ENCODE results near the gene SRP54.

The SRP54 gene

GRCh38 chr14:34997762-34998161, 15.0 kb downstream of the SRP54 start:
- H2AFZ ChIP-seq (ENCODE audit: low read depth, low read length), result no peak overlapping the region
- H3K79me1 ChIP-seq (replicated peaks; ENCODE audit: low read length, poor library complexity, severe bottlenecking), result peaks cover 12% of the 10 kb centered on the region
- no peak overlapping the region for H2BK12ac ChIP-seq (ENCODE audit: low read length in 2 of 2)
- H3K4me3 ChIP-seq (ENCODE audit: insufficient read depth in 1 of 2, low read depth in 1 of 2, low read length in 2 of 2), result no peak overlapping the region
- peaks cover 2% of the 10 kb centered on the region for H3K4me1 ChIP-seq (ENCODE audit: control insufficient read depth, insufficient read depth, low read depth, low read length)
- no peaks in the 10 kb centered on the region for H3K27me3 ChIP-seq (ENCODE audit: control insufficient read depth in 1 of 2, insufficient read depth in 1 of 2, low read length in 2 of 2)
- H3K4ac ChIP-seq (ENCODE audit: low read depth in 1 of 2, low read length in 2 of 2), result no peak overlapping the region
- no peak overlapping the region for H2BK5ac ChIP-seq (ENCODE audit: low read depth, low read length, poor library complexity, severe bottlenecking)
- WGBS, result 58% methylated on average over 3 of the region's 3 CpGs
- H3K9me3 ChIP-seq (ENCODE audit: control insufficient read depth, low read length), result no peaks in the 10 kb centered on the region
- H3K36me3 ChIP-seq (ENCODE audit: control insufficient read depth in 1 of 2, insufficient read depth in 2 of 2, low read depth in 1 of 2, low read length in 2 of 2), result peaks cover 9 to 42% of the 10 kb centered on the region in 2 experiments
- no peak overlapping the region for H2BK15ac ChIP-seq (ENCODE audit: low read depth, poor library complexity, severe bottlenecking)
- H2AK5ac ChIP-seq (ENCODE audit: low read length, severe bottlenecking), result no peak overlapping the region
- peak; percentile 24 for DNase-seq
- H4K91ac ChIP-seq (ENCODE audit: low read length), result no peak overlapping the region
- no peak overlapping the region for H3K4me2 ChIP-seq (ENCODE audit: low read length, poor library complexity, severe bottlenecking)
- H2BK120ac ChIP-seq (ENCODE audit: low read depth, low read length), result no peak overlapping the region
- no peak overlapping the region for H3K23ac ChIP-seq (ENCODE audit: low read length in 2 of 2)
- no peak overlapping the region for H4K8ac ChIP-seq (ENCODE audit: low read length)
- no peak overlapping the region for H3K27ac ChIP-seq (ENCODE audit: low read length, poor library complexity, severe bottlenecking)
- no peak overlapping the region for H3K18ac ChIP-seq (ENCODE audit: low read depth in 1 of 2, low read length in 2 of 2)
- no peak overlapping the region for H3K14ac ChIP-seq (ENCODE audit: low read length in 2 of 2)
- no peak overlapping the region for H3K9ac ChIP-seq (ENCODE audit: low read length)

- 100% methylated on average over 1 of the region's 3 CpGs for WGBS
- H2BK120ac ChIP-seq (ENCODE audit: low read depth, low read length), result no peak overlapping the region
- H2BK12ac ChIP-seq (ENCODE audit: low read length in 2 of 2), result no peak overlapping the region
- H3K36me3 ChIP-seq (ENCODE audit: control insufficient read depth in 1 of 2, insufficient read depth in 2 of 2, low read depth in 1 of 2, low read length in 2 of 2), result peaks cover 16 to 53% of the 10 kb centered on the region in 2 experiments
- no peak overlapping the region for H2AFZ ChIP-seq (ENCODE audit: low read depth, low read length)
- no peak overlapping the region for H3K27ac ChIP-seq (ENCODE audit: low read length, poor library complexity, severe bottlenecking)
- H4K91ac ChIP-seq (ENCODE audit: low read length), result no peak overlapping the region
- H2AK5ac ChIP-seq (ENCODE audit: low read length, severe bottlenecking), result no peak overlapping the region
- no peak overlapping the region for H3K4me3 ChIP-seq (ENCODE audit: insufficient read depth in 1 of 2, low read depth in 1 of 2, low read length in 2 of 2)
- no peaks in the 10 kb centered on the region for H3K4me1 ChIP-seq (ENCODE audit: control insufficient read depth, insufficient read depth, low read depth, low read length)
- no peak overlapping the region for H2BK15ac ChIP-seq (ENCODE audit: low read depth, poor library complexity, severe bottlenecking)
- no peak overlapping the region for H3K18ac ChIP-seq (ENCODE audit: low read depth in 1 of 2, low read length in 2 of 2)
- no peak overlapping the region for H3K23ac ChIP-seq (ENCODE audit: low read length in 2 of 2)
- no peak overlapping the region for H3K14ac ChIP-seq (ENCODE audit: low read length in 2 of 2)
- H2BK5ac ChIP-seq (ENCODE audit: low read depth, low read length, poor library complexity, severe bottlenecking), result no peak overlapping the region
- H3K9me3 ChIP-seq (ENCODE audit: control insufficient read depth, low read length), result no peaks in the 10 kb centered on the region
- no peak overlapping the region for H3K9ac ChIP-seq (ENCODE audit: low read length)
- no peak overlapping the region for H3K4me2 ChIP-seq (ENCODE audit: low read length, poor library complexity, severe bottlenecking)
- peaks cover 14% of the 10 kb centered on the region for H3K79me1 ChIP-seq (replicated peaks; ENCODE audit: low read length, poor library complexity, severe bottlenecking)
- H3K27me3 ChIP-seq (ENCODE audit: control insufficient read depth in 1 of 2, insufficient read depth in 1 of 2, low read length in 2 of 2), result no peaks in the 10 kb centered on the region
- DNase-seq, result no peak
- H4K8ac ChIP-seq (ENCODE audit: low read length), result no peak overlapping the region
- no peak overlapping the region for H3K4ac ChIP-seq (ENCODE audit: low read depth in 1 of 2, low read length in 2 of 2)
Observed at GRCh38 chr14:34999500-34999899, 16.7 kb downstream of the SRP54 start.

- no peaks in the 10 kb centered on the region for H3K4me1 ChIP-seq (ENCODE audit: control insufficient read depth, insufficient read depth, low read depth, low read length)
- H3K14ac ChIP-seq (ENCODE audit: low read length in 2 of 2), result no peak overlapping the region
- no peak overlapping the region for H2BK12ac ChIP-seq (ENCODE audit: low read length in 2 of 2)
- no peaks in the 10 kb centered on the region for H3K9me3 ChIP-seq (ENCODE audit: control insufficient read depth, low read length)
- 93% methylated on average over 1 of the region's 2 CpGs for WGBS
- H3K36me3 ChIP-seq (ENCODE audit: control insufficient read depth in 1 of 2, insufficient read depth in 2 of 2, low read depth in 1 of 2, low read length in 2 of 2), result peaks cover 19 to 65% of the 10 kb centered on the region in 2 experiments
- no peak overlapping the region for H2AK5ac ChIP-seq (ENCODE audit: low read length, severe bottlenecking)
- no peak overlapping the region for H2BK15ac ChIP-seq (ENCODE audit: low read depth, poor library complexity, severe bottlenecking)
- no peak overlapping the region for H3K23ac ChIP-seq (ENCODE audit: low read length in 2 of 2)
- no peak for DNase-seq
- H3K79me1 ChIP-seq (replicated peaks; ENCODE audit: low read length, poor library complexity, severe bottlenecking), result peaks cover 21% of the 10 kb centered on the region
- H3K4ac ChIP-seq (ENCODE audit: low read depth in 1 of 2, low read length in 2 of 2), result no peak overlapping the region
- H3K4me3 ChIP-seq (ENCODE audit: insufficient read depth in 1 of 2, low read depth in 1 of 2, low read length in 2 of 2), result no peak overlapping the region
- no peak overlapping the region for H2BK120ac ChIP-seq (ENCODE audit: low read depth, low read length)
- H3K18ac ChIP-seq (ENCODE audit: low read depth in 1 of 2, low read length in 2 of 2), result no peak overlapping the region
- H3K4me2 ChIP-seq (ENCODE audit: low read length, poor library complexity, severe bottlenecking), result no peak overlapping the region
- no peak overlapping the region for H4K91ac ChIP-seq (ENCODE audit: low read length)
- H2BK5ac ChIP-seq (ENCODE audit: low read depth, low read length, poor library complexity, severe bottlenecking), result no peak overlapping the region
- H2AFZ ChIP-seq (ENCODE audit: low read depth, low read length), result no peak overlapping the region
- H4K8ac ChIP-seq (ENCODE audit: low read length), result no peak overlapping the region
- H3K27ac ChIP-seq (ENCODE audit: low read length, poor library complexity, severe bottlenecking), result no peak overlapping the region
- no peak overlapping the region for H3K9ac ChIP-seq (ENCODE audit: low read length)
- no peaks in the 10 kb centered on the region for H3K27me3 ChIP-seq (ENCODE audit: control insufficient read depth in 1 of 2, insufficient read depth in 1 of 2, low read length in 2 of 2)
Observed at GRCh38 chr14:35001621-35002020, 18.8 kb downstream of the SRP54 start.

DNA sequence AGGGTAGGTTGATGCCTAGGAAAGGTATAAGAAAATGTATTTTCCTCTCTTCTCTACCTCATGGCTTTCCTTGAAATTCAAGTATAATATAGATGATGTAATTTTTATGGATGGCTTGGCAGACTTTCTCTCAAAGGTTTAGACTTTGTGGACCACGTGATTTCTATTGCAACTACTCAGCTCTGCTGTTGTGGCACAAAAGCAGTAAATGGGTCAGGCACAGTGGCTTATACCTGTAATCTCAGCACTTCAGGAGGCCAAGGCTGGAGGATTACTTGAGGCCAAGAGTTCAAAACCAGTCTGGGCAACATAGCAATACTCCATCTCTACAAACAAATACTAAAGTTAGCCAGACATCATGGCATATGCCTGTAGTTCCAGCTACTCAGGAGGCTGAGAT, 22.0 kb downstream of the SRP54 start:
- Histone ChIP-seq H2BK5ac (ENCODE audit: low read depth, low read length, poor library complexity, severe bottlenecking) (no peak overlapping the region), H3K4me1 (ENCODE audit: control insufficient read depth, insufficient read depth, low read depth, low read length) (no peaks in the 10 kb centered on the region), H3K27ac (ENCODE audit: low read length, poor library complexity, severe bottlenecking) (no peak overlapping the region), H3K4ac (ENCODE audit: low read depth in 1 of 2, low read length in 2 of 2) (no peak overlapping the region), H3K23ac (ENCODE audit: low read length in 2 of 2) (no peak overlapping the region), H4K91ac (ENCODE audit: low read length) (no peak overlapping the region), H3K18ac (ENCODE audit: low read depth in 1 of 2, low read length in 2 of 2) (no peak overlapping the region), H3K9me3 (ENCODE audit: control insufficient read depth, low read length) (no peaks in the 10 kb centered on the region), H3K9ac (ENCODE audit: low read length) (no peak overlapping the region), H2BK12ac (ENCODE audit: low read length in 2 of 2) (no peak overlapping the region), H2AFZ (ENCODE audit: low read depth, low read length) (no peak overlapping the region), H2BK120ac (ENCODE audit: low read depth, low read length) (no peak overlapping the region), H3K79me1 (replicated peaks; ENCODE audit: low read length, poor library complexity, severe bottlenecking) (peaks cover 25% of the 10 kb centered on the region), H4K8ac (ENCODE audit: low read length) (no peak overlapping the region), H3K4me2 (ENCODE audit: low read length, poor library complexity, severe bottlenecking) (no peak overlapping the region), H3K4me3 (ENCODE audit: insufficient read depth in 1 of 2, low read depth in 1 of 2, low read length in 2 of 2) (no peak overlapping the region), H2AK5ac (ENCODE audit: low read length, severe bottlenecking) (no peak overlapping the region), H3K36me3 (ENCODE audit: control insufficient read depth in 1 of 2, insufficient read depth in 2 of 2, low read depth in 1 of 2, low read length in 2 of 2) (peaks cover 29 to 60% of the 10 kb centered on the region in 2 experiments), H2BK15ac (ENCODE audit: low read depth, poor library complexity, severe bottlenecking) (no peak overlapping the region), H3K14ac (ENCODE audit: low read length in 2 of 2) (no peak overlapping the region), H3K27me3 (ENCODE audit: control insufficient read depth in 1 of 2, insufficient read depth in 1 of 2, low read length in 2 of 2) (no peaks in the 10 kb centered on the region)
- WGBS, result 100% methylated on average over 1 of the region's 1 CpG
- no peak for DNase-seq

Measured in mesenchymal stem cell (in vitro differentiated cells and primary cell).